GM23338 (cell line): ENCODE measurements around the gene MAVS. TPM values are rescaled to one million over a fixed set of nuclear protein-coding genes. Genes with fewer than 3 reads are reported as not detected.

Experiments used
- ATAC-seq: fragments of 200-7000 bp; cut with Tn5 transposase; 3 replicates; pipeline ENCODE4 v1.9.1; 2020
- DNase-seq: peaks from one replicate; pipeline ENCODE4 v3.0.0-alpha.2; 2015; ENCODE audit warnings: low spot score
- H2AFZ ChIP-seq: fragments of 200-600 bp; sonication (generic); 2 replicates; pipeline ENCODE4 v1.8.0; 2016; ENCODE audit warnings: antibody characterized with exemption, mild to moderate bottlenecking, moderate library complexity
- H3F3A ChIP-seq: fragments of 200-600 bp; sonication (generic); replicated peaks from 2 replicates; pipeline ENCODE4 v1.8.0; 2017; ENCODE audit warnings: antibody characterized with exemption, mixed run types, low read depth
- H3K27ac ChIP-seq: fragments of 200-600 bp; sonication (generic); 2 replicates; pipeline ENCODE4 v1.6.1; 2016; ENCODE audit warnings: low read depth
- H3K27me3 ChIP-seq: fragments of 200-600 bp; sonication (generic); 2 replicates; pipeline ENCODE4 v1.8.0; 2016; ENCODE audit warnings: mild to moderate bottlenecking, mixed run types, moderate library complexity; ENCODE audit not compliant: insufficient read depth
- H3K36me3 ChIP-seq: fragments of 200-600 bp; sonication (generic); 2 replicates; pipeline ENCODE4 v1.8.0; 2016; ENCODE audit warnings: mild to moderate bottlenecking; ENCODE audit not compliant: insufficient read depth
- H3K4me1 ChIP-seq: fragments of 200-600 bp; sonication (generic); 2 replicates; pipeline ENCODE4 v1.8.0; 2016; ENCODE audit warnings: mild to moderate bottlenecking, moderate library complexity; ENCODE audit not compliant: insufficient read depth
- H3K4me2 ChIP-seq: fragments of 200-600 bp; sonication (generic); 2 replicates; pipeline ENCODE4 v1.7.1; 2017; ENCODE audit warnings: mixed run types
- H3K4me3 ChIP-seq: fragments of 200-600 bp; sonication (generic); 2 replicates; pipeline ENCODE4 v1.6.1; 2016; ENCODE audit warnings: mixed run types
- H3K79me2 ChIP-seq: fragments of 200-600 bp; sonication (generic); replicated peaks from 2 replicates; pipeline ENCODE4 v1.8.0; 2017; ENCODE audit warnings: mild to moderate bottlenecking; ENCODE audit not compliant: insufficient read depth
- H3K9me2 ChIP-seq: fragments of 200-600 bp; sonication (generic); 2 replicates; pipeline ENCODE4 v1.8.0; 2017; ENCODE audit not compliant: insufficient read depth
- H4K20me1 ChIP-seq: fragments of 200-600 bp; sonication (generic); replicated peaks from 2 replicates; pipeline ENCODE4 v1.8.0; 2017; ENCODE audit warnings: mild to moderate bottlenecking; ENCODE audit not compliant: insufficient read depth
- H3K27ac Mint-ChIP-seq: 2 replicates; pipeline ENCODE4 v1.8.0; 2020; ENCODE audit warnings: inconsistent platforms, mild to moderate bottlenecking, moderate library complexity, mixed read lengths
- H3K27me3 Mint-ChIP-seq: 3 replicates; pipeline ENCODE4 v1.8.0; 2022; ENCODE audit warnings: low read depth, mild to moderate bottlenecking, moderate library complexity, mixed read lengths, inconsistent platforms; ENCODE audit not compliant: insufficient read depth, poor library complexity
- H3K36me3 Mint-ChIP-seq: 3 replicates; pipeline ENCODE4 v1.8.0; 2021; ENCODE audit warnings: low read depth, mild to moderate bottlenecking, inconsistent platforms, moderate library complexity, mixed read lengths
- H3K4me1 Mint-ChIP-seq: 3 replicates; pipeline ENCODE4 v1.8.0; 2020; ENCODE audit warnings: mild to moderate bottlenecking, inconsistent platforms, mixed read lengths
- H3K4me3 Mint-ChIP-seq: 3 replicates; pipeline ENCODE4 v1.8.0; 2021; ENCODE audit warnings: moderate library complexity, mild to moderate bottlenecking, inconsistent platforms, mixed read lengths
- H3K9me3 Mint-ChIP-seq: 3 replicates; pipeline ENCODE4 v1.8.0; 2020; ENCODE audit warnings: moderate library complexity, mild to moderate bottlenecking, inconsistent platforms, mixed read lengths
- CREB1 ChIP-seq: fragments of 250-450 bp; sonication (Bioruptor Pico); IDR thresholded peaks from 2 replicates; pipeline ENCODE4 v1.5.0; 2020; ENCODE audit warnings: low read depth, mild to moderate bottlenecking, moderate library complexity
- EZH2 ChIP-seq: fragments of 200-600 bp; sonication (generic); IDR thresholded peaks from one replicate; pipeline ENCODE4 v1.8.0; 2017; ENCODE audit warnings: antibody characterized with exemption, mild to moderate bottlenecking, low read depth; ENCODE audit not compliant: unreplicated experiment
- EZH2phosphoT487 ChIP-seq: fragments of 200-600 bp; sonication (generic); IDR thresholded peaks from one replicate; pipeline ENCODE4 v1.8.1; 2018; ENCODE audit warnings: antibody characterized with exemption; ENCODE audit not compliant: unreplicated experiment
- JUNB ChIP-seq: IDR thresholded peaks from one replicate; pipeline ENCODE4 v1.6.1; 2016; ENCODE audit warnings: antibody characterized with exemption; ENCODE audit not compliant: unreplicated experiment
- NANOG ChIP-seq: IDR thresholded peaks from 2 replicates; pipeline ENCODE4 v1.6.1; 2016; ENCODE audit warnings: antibody characterized with exemption, borderline replicate concordance
- POLR2AphosphoS5 ChIP-seq: IDR thresholded peaks from 2 replicates; pipeline ENCODE4 v1.6.1; 2016; ENCODE audit warnings: antibody characterized with exemption, low read depth
- STAT1 ChIP-seq: IDR thresholded peaks from one replicate; pipeline ENCODE4 v1.6.1; 2016; ENCODE audit warnings: antibody characterized with exemption; ENCODE audit not compliant: unreplicated experiment
- ZNF114 ChIP-seq: fragments of 250-450 bp; sonication (Bioruptor Pico); IDR thresholded peaks from 2 replicates; pipeline ENCODE4 v1.5.0; 2020; ENCODE audit warnings: mild to moderate bottlenecking, moderate library complexity
- ZNF331 ChIP-seq: fragments of 250-450 bp; sonication (Bioruptor Pico); IDR thresholded peaks from 2 replicates; pipeline ENCODE4 v1.5.0; 2020; ENCODE audit warnings: low read depth, mild to moderate bottlenecking, moderate library complexity
- polyA plus RNA-seq: library from polyadenylated mRNA; unstranded; fragments of >200 nt; fragmentation: Nextera tagmentation; extraction: Ambion mirVana; gene quantifications from 2 replicates; pipeline ENCODE4 v1.2.1, GENCODE V29; 2016
- total RNA-seq: library from RNA; depleted of rRNA; stranded (reverse); fragments of >200 nt; shearing (Covaris generic); gene quantifications from 2 replicates; pipeline ENCODE4 v1.2.3, GENCODE V29; 2014
- TF ChIP-seq, protein P1 (sequence below): fragments of 250-450 bp; sonication (Bioruptor Pico); IDR thresholded peaks from 2 replicates; pipeline ENCODE4 v1.5.0; 2020; ENCODE audit warnings: mild to moderate bottlenecking, moderate library complexity
- TF ChIP-seq, protein P2 (sequence below): IDR thresholded peaks from one replicate; pipeline ENCODE4 v1.6.1; 2018; ENCODE audit warnings: antibody characterized with exemption; ENCODE audit not compliant: unreplicated experiment
- TF ChIP-seq, protein P3 (sequence below), 2 experiments: fragments of 200-600 bp in 1 of 2; sonication (generic) in 1 of 2; conservative IDR thresholded peaks; 2 replicates each; pipeline versions ENCODE4 v1.5.1 to v1.6.1; 2016 to 2017; ENCODE audit warnings: antibody characterized with exemption in 2 of 2, low read depth in 2 of 2, mild to moderate bottlenecking in 2 of 2, moderate library complexity in 1 of 2
- TF ChIP-seq, protein P4 (sequence below): IDR thresholded peaks from 2 replicates; pipeline ENCODE4 v1.6.1; 2016; ENCODE audit warnings: antibody characterized with exemption

Gene MAVS
- total and polyA plus RNA-seq, 2 experiments from 2014 or later, result 5.2 to 21.8 TPM

DNA sequence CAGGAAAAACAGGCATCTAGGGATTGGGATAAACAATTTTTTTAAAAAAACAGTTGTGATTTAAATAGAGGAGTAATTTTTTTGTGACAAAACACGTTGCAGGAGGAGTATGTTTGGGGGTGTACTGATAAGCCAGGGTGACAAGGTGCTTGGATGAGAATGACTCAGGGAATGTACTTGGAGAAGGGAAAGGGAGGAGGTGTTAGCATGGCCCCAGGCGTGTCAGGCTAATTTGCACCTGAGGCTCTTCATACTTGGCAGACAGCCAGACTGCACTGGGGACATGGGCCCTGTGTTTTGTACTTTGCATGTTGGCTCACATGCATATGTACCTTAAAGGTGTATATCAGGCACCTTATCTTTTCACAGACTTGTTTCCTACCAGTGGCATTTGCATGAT is 65.3 kb downstream of the MAVS start:
- Histone ChIP-seq H3K4me3 (no peak overlapping the region), H3K27me3 (no peaks in the 10 kb centered on the region), H4K20me1 (peaks cover 90% of the 10 kb centered on the region), H3K4me2 (no peak overlapping the region), H3K9me2 (no peaks in the 10 kb centered on the region), H3K27ac (0 out of 2 replicates have a peak overlapping the region, but pooled peaks have one; percentile 55), H3K79me2 (peaks cover 98% of the 10 kb centered on the region), H2AFZ (no peak overlapping the region), H3F3A (peaks cover 23% of the 10 kb centered on the region; the same call in 1 of the 2 replicates), H3K4me1 (no peaks in the 10 kb centered on the region; the same call in 1 of the 2 replicates), H3K36me3 (peaks cover 84% of the 10 kb centered on the region)
- ATAC-seq (no peak), DNase-seq (no peak)
- no peaks in the 10 kb centered on the region for H3K4me1 Mint-ChIP-seq
- H3K4me3 Mint-ChIP-seq, result no peak overlapping the region
- H3K9me3 Mint-ChIP-seq, result no peaks in the 10 kb centered on the region
- no peak overlapping the region for H3K27ac Mint-ChIP-seq
- peaks cover 10% of the 10 kb centered on the region for H3K27me3 Mint-ChIP-seq
- TF ChIP-seq EZH2phosphoT487, result no peak
- no peak for TF ChIP-seq STAT1
- TF ChIP-seq, protein P1, sequence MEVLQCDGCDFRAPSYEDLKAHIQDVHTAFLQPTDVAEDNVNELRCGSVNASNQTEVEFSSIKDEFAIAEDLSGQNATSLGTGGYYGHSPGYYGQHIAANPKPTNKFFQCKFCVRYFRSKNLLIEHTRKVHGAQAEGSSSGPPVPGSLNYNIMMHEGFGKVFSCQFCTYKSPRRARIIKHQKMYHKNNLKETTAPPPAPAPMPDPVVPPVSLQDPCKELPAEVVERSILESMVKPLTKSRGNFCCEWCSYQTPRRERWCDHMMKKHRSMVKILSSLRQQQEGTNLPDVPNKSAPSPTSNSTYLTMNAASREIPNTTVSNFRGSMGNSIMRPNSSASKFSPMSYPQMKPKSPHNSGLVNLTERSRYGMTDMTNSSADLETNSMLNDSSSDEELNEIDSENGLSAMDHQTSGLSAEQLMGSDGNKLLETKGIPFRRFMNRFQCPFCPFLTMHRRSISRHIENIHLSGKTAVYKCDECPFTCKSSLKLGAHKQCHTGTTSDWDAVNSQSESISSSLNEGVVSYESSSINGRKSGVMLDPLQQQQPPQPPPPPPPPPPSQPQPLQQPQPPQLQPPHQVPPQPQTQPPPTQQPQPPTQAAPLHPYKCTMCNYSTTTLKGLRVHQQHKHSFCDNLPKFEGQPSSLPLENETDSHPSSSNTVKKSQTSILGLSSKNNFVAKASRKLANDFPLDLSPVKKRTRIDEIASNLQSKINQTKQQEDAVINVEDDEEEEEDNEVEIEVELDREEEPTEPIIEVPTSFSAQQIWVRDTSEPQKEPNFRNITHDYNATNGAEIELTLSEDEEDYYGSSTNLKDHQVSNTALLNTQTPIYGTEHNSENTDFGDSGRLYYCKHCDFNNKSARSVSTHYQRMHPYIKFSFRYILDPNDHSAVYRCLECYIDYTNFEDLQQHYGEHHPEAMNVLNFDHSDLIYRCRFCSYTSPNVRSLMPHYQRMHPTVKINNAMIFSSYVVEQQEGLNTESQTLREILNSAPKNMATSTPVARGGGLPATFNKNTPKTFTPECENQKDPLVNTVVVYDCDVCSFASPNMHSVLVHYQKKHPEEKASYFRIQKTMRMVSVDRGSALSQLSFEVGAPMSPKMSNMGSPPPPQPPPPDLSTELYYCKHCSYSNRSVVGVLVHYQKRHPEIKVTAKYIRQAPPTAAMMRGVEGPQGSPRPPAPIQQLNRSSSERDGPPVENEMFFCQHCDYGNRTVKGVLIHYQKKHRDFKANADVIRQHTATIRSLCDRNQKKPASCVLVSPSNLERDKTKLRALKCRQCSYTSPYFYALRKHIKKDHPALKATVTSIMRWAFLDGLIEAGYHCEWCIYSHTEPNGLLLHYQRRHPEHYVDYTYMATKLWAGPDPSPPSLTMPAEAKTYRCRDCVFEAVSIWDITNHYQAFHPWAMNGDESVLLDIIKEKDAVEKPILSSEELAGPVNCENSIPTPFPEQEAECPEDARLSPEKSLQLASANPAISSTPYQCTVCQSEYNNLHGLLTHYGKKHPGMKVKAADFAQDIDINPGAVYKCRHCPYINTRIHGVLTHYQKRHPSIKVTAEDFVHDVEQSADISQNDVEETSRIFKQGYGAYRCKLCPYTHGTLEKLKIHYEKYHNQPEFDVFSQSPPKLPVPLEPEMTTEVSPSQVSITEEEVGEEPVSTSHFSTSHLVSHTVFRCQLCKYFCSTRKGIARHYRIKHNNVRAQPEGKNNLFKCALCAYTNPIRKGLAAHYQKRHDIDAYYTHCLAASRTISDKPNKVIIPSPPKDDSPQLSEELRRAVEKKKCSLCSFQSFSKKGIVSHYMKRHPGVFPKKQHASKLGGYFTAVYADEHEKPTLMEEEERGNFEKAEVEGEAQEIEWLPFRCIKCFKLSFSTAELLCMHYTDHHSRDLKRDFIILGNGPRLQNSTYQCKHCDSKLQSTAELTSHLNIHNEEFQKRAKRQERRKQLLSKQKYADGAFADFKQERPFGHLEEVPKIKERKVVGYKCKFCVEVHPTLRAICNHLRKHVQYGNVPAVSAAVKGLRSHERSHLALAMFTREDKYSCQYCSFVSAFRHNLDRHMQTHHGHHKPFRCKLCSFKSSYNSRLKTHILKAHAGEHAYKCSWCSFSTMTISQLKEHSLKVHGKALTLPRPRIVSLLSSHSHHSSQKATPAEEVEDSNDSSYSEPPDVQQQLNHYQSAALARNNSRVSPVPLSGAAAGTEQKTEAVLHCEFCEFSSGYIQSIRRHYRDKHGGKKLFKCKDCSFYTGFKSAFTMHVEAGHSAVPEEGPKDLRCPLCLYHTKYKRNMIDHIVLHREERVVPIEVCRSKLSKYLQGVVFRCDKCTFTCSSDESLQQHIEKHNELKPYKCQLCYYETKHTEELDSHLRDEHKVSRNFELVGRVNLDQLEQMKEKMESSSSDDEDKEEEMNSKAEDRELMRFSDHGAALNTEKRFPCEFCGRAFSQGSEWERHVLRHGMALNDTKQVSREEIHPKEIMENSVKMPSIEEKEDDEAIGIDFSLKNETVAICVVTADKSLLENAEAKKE, result no peak
- no peak for TF ChIP-seq ZNF331 (CRISPR knock-in tag)
- no peak for TF ChIP-seq NANOG
- TF ChIP-seq ZNF114 (CRISPR knock-in tag), result no peak
- TF ChIP-seq, protein P2, sequence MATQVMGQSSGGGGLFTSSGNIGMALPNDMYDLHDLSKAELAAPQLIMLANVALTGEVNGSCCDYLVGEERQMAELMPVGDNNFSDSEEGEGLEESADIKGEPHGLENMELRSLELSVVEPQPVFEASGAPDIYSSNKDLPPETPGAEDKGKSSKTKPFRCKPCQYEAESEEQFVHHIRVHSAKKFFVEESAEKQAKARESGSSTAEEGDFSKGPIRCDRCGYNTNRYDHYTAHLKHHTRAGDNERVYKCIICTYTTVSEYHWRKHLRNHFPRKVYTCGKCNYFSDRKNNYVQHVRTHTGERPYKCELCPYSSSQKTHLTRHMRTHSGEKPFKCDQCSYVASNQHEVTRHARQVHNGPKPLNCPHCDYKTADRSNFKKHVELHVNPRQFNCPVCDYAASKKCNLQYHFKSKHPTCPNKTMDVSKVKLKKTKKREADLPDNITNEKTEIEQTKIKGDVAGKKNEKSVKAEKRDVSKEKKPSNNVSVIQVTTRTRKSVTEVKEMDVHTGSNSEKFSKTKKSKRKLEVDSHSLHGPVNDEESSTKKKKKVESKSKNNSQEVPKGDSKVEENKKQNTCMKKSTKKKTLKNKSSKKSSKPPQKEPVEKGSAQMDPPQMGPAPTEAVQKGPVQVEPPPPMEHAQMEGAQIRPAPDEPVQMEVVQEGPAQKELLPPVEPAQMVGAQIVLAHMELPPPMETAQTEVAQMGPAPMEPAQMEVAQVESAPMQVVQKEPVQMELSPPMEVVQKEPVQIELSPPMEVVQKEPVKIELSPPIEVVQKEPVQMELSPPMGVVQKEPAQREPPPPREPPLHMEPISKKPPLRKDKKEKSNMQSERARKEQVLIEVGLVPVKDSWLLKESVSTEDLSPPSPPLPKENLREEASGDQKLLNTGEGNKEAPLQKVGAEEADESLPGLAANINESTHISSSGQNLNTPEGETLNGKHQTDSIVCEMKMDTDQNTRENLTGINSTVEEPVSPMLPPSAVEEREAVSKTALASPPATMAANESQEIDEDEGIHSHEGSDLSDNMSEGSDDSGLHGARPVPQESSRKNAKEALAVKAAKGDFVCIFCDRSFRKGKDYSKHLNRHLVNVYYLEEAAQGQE, result no peak
- no peak for TF ChIP-seq CREB1 (CRISPR knock-in tag)
- TF ChIP-seq, protein P3, sequence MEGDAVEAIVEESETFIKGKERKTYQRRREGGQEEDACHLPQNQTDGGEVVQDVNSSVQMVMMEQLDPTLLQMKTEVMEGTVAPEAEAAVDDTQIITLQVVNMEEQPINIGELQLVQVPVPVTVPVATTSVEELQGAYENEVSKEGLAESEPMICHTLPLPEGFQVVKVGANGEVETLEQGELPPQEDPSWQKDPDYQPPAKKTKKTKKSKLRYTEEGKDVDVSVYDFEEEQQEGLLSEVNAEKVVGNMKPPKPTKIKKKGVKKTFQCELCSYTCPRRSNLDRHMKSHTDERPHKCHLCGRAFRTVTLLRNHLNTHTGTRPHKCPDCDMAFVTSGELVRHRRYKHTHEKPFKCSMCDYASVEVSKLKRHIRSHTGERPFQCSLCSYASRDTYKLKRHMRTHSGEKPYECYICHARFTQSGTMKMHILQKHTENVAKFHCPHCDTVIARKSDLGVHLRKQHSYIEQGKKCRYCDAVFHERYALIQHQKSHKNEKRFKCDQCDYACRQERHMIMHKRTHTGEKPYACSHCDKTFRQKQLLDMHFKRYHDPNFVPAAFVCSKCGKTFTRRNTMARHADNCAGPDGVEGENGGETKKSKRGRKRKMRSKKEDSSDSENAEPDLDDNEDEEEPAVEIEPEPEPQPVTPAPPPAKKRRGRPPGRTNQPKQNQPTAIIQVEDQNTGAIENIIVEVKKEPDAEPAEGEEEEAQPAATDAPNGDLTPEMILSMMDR (conservative IDR thresholded peaks at IDR 0.05; ENCODE audit: low read depth in 2 of 2), result no peak
- TF ChIP-seq JUNB, result no peak
- no peak for TF ChIP-seq POLR2AphosphoS5
- TF ChIP-seq, protein P4, sequence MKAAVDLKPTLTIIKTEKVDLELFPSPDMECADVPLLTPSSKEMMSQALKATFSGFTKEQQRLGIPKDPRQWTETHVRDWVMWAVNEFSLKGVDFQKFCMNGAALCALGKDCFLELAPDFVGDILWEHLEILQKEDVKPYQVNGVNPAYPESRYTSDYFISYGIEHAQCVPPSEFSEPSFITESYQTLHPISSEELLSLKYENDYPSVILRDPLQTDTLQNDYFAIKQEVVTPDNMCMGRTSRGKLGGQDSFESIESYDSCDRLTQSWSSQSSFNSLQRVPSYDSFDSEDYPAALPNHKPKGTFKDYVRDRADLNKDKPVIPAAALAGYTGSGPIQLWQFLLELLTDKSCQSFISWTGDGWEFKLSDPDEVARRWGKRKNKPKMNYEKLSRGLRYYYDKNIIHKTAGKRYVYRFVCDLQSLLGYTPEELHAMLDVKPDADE, result no peak
- no peak for TF ChIP-seq EZH2
- H3K36me3 Mint-ChIP-seq, result peaks cover 94% of the 10 kb centered on the region
